Astrocyte of the spinal cord (primary cell): ENCODE measurements around the gene BCL11A.

Experiments used
- DNase-seq: peaks from one replicate; pipeline ENCODE4 v3.0.0; 2011; ENCODE audit warnings: low read depth, low spot score
- H3K4me3 ChIP-seq: 2 replicates; pipeline ENCODE4 v1.5.1; 2011; ENCODE audit warnings: low read depth, mild to moderate bottlenecking, low read length, moderate library complexity
- in situ Hi-C: cut with HindIII; loops from 2 replicates; pipeline ENCODE4 v1.10.0; 2017; ENCODE audit warnings: low sequenced_read_pairs
- TF ChIP-seq, protein P1 (sequence below): IDR thresholded peaks from 2 replicates; pipeline ENCODE4 v1.5.1; 2012; ENCODE audit warnings: low read depth, mild to moderate bottlenecking, low read length, inconsistent platforms

BCL11A gene

GRCh38 chr2:60461421-60462108 is 91.9 kb downstream of the BCL11A start:
- H3K4me3 ChIP-seq: no peak overlapping the region
- TF ChIP-seq, protein P1, sequence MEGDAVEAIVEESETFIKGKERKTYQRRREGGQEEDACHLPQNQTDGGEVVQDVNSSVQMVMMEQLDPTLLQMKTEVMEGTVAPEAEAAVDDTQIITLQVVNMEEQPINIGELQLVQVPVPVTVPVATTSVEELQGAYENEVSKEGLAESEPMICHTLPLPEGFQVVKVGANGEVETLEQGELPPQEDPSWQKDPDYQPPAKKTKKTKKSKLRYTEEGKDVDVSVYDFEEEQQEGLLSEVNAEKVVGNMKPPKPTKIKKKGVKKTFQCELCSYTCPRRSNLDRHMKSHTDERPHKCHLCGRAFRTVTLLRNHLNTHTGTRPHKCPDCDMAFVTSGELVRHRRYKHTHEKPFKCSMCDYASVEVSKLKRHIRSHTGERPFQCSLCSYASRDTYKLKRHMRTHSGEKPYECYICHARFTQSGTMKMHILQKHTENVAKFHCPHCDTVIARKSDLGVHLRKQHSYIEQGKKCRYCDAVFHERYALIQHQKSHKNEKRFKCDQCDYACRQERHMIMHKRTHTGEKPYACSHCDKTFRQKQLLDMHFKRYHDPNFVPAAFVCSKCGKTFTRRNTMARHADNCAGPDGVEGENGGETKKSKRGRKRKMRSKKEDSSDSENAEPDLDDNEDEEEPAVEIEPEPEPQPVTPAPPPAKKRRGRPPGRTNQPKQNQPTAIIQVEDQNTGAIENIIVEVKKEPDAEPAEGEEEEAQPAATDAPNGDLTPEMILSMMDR: no peak
- no peak for DNase-seq
- in situ Hi-C loops: no loop called here

- TF ChIP-seq, protein P1: no peak
- in situ Hi-C loops: no loop called here
- no peak overlapping the region for H3K4me3 ChIP-seq
- no peak for DNase-seq
Observed at GRCh38 chr2:60460577-60461420, 92.7 kb downstream of the BCL11A start.

- no peak for DNase-seq
- no peak overlapping the region for H3K4me3 ChIP-seq
- in situ Hi-C loops: no loop called here
Observed at GRCh38 chr2:60459851-60460250, 93.6 kb downstream of the BCL11A start.

GRCh38 chr2:60456115-60456770 is 97.2 kb downstream of the BCL11A start:
- TF ChIP-seq, protein P1: no peak
- no peak for DNase-seq
- H3K4me3 ChIP-seq: no peak overlapping the region
- in situ Hi-C loops: no loop called here

More at GRCh38 chr2:60459851-60460250, 93.6 kb downstream of the BCL11A start:
- TF ChIP-seq, protein P1: no peak

DNA sequence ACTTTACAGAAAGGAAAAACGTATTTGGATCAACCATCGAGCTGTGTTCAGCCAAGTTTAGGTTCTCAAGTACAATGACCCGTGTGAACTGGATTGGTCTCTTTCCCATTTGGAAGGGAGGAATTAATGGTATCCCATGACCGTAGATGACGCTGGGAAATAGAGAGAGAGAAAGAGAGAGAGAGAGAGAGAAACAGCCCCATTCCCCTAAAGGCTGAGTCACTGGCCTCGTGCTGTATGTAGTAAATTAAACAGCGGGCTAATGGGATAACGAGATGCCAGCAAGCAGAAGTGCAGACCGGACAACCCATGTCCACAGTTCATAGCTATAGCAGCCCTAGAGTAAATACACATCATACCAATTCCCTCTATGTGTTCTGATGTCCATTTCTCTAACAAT is 99.6 kb downstream of the BCL11A start:
- TF ChIP-seq, protein P1: no peak
- no peak for DNase-seq
- no peak overlapping the region for H3K4me3 ChIP-seq
- in situ Hi-C loops: no loop called here

- DNase-seq: no peak
- TF ChIP-seq, protein P1: no peak
- in situ Hi-C loops: no loop called here
- no peak overlapping the region for H3K4me3 ChIP-seq
Observed at GRCh38 chr2:60453301-60453700, 100.2 kb downstream of the BCL11A start.
